Activated CD8-positive, alpha-beta T cell treated with anti-CD3 and anti-CD28 coated beads for 36 hours (primary cell): ENCODE results near the gene PAX7. TPM values are rescaled to one million over a fixed set of nuclear protein-coding genes. Genes with fewer than 3 reads are reported as not detected.

Experiments
- ATAC-seq: fragments of 200-7000 bp; cut with Tn5 transposase; one replicate; pipeline ENCODE4 v1.10.0; 2021; ENCODE audit warnings: mild to moderate bottlenecking, moderate library complexity
- CTCF ChIA-PET: fragments of 350-600 bp; sonication (Branson Sonifier 250); formaldehyde crosslinking; loops from one replicate; lab custom pipeline; 2021; ENCODE audit warnings: antibody characterized with exemption; lab: Charles Lee
- POLR2A ChIA-PET: fragments of 350-600 bp; sonication (Branson Sonifier 250); formaldehyde crosslinking; loops from one replicate; lab custom pipeline; 2021; ENCODE audit warnings: antibody characterized with exemption; lab: Charles Lee
- DNase-seq: peaks from one replicate; pipeline ENCODE4 v3.0.0-alpha.2; 2020
- H3K27ac Mint-ChIP-seq: one replicate; pipeline ENCODE4 v1.8.0; 2021; ENCODE audit warnings: mild to moderate bottlenecking, mixed read lengths
- H3K27me3 Mint-ChIP-seq: one replicate; pipeline ENCODE4 v1.8.0; 2021; ENCODE audit warnings: mixed read lengths
- H3K36me3 Mint-ChIP-seq: one replicate; pipeline ENCODE4 v1.8.0; 2021; ENCODE audit warnings: low read depth, mixed read lengths
- H3K4me1 Mint-ChIP-seq: one replicate; pipeline ENCODE4 v1.8.0; 2021; ENCODE audit warnings: low read depth, mixed read lengths
- H3K4me3 Mint-ChIP-seq: one replicate; pipeline ENCODE4 v1.8.0; 2021; ENCODE audit warnings: mild to moderate bottlenecking, moderate library complexity, mixed read lengths
- H3K9me3 Mint-ChIP-seq: one replicate; pipeline ENCODE4 v1.8.0; 2021; ENCODE audit warnings: mixed read lengths
- CTCF ChIP-seq: fragments of 200-600 bp; IDR thresholded peaks from one replicate; pipeline ENCODE4 v1.8.0; 2022; ENCODE audit warnings: antibody characterized with exemption, mild to moderate bottlenecking
- intact Hi-C: fragments of 100-400 bp; cut with micrococcal nuclease; formaldehyde crosslinking; loops from one replicate; pipeline ENCODE4 v1.10.0; 2022
- total RNA-seq, 2 experiments: library from RNA; stranded (reverse); gene quantifications; one replicate each; pipeline ENCODE4 v1.2.3, GENCODE V29; 2021

The PAX7 gene
- total RNA-seq, 2 experiments from 2014 or later = not detected

GRCh38 chr1:18734001-18734400, 103.4 kb downstream of the PAX7 start:
- ChIA-PET CTCF (no interaction called here), POLR2A (interaction anchor here (1.6 kb wide), 1 partner anchor 12 kb away, joined by 3 read pairs; no protein-coding TSS in a partner anchor)
- no peak for ATAC-seq
- TF ChIP-seq CTCF = no peak
- peaks cover 12% of the 10 kb centered on the region for H3K27me3 Mint-ChIP-seq
- no peak overlapping the region for H3K4me3 Mint-ChIP-seq
- no peaks in the 10 kb centered on the region for H3K9me3 Mint-ChIP-seq
- H3K36me3 Mint-ChIP-seq = no peaks in the 10 kb centered on the region
- no peaks in the 10 kb centered on the region for H3K4me1 Mint-ChIP-seq
- DNase-seq = no peak
- intact Hi-C loops = no loop called here
- no peak overlapping the region for H3K27ac Mint-ChIP-seq

- Mint-ChIP-seq H3K4me3 (no peak overlapping the region), H3K4me1 (no peaks in the 10 kb centered on the region), H3K9me3 (no peaks in the 10 kb centered on the region), H3K36me3 (no peaks in the 10 kb centered on the region), H3K27ac (no peak overlapping the region), H3K27me3 (peaks cover 13% of the 10 kb centered on the region)
- intact Hi-C loops = no loop called here
- DNase-seq = no peak
- CTCF ChIA-PET = no interaction called here
- POLR2A ChIA-PET = interaction anchor here (1.6 kb wide), 1 partner anchor 13 kb away, joined by 3 read pairs; no protein-coding TSS in a partner anchor
- no peak for ATAC-seq
- TF ChIP-seq CTCF = no peak
Measured at GRCh38 chr1:18734461-18735223, 104.0 kb downstream of the PAX7 start.

DNA sequence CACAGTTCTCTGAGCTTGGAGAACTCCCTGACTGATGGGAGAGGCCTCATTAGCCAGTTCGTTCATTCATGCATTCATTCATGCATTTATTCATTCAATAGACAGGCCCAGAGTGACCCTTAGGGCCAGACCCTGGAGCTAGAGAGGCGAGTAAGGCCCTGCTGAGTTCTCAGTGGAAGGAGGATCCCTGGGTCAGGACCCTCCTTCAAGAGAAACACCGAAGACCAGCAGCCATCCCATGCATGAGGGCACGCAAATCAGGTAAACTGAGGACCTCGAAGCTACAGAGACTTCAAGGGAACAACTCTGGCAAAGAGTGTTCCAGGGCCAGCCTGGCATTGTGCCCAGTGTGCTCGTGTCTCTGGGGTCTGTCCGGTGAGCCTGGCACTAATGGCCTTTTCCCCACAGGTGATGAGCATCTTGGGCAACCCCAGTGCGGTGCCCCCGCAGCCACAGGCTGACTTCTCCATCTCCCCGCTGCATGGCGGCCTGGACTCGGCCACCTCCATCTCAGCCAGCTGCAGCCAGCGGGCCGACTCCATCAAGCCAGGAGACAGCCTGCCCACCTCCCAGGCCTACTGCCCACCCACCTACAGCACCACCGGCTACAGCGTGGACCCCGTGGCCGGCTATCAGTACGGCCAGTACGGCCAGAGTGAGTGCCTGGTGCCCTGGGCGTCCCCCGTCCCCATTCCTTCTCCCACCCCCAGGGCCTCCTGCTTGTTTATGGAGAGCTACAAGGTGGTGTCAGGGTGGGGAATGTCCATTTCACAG, 104.8 kb downstream of the PAX7 start:
- Mint-ChIP-seq H3K27me3 (peaks cover 17% of the 10 kb centered on the region), H3K4me1 (no peaks in the 10 kb centered on the region), H3K9me3 (no peaks in the 10 kb centered on the region), H3K36me3 (no peaks in the 10 kb centered on the region), H3K4me3 (no peak overlapping the region), H3K27ac (no peak overlapping the region)
- no peak for TF ChIP-seq CTCF
- no peak for DNase-seq
- intact Hi-C loops = no loop called here
- POLR2A ChIA-PET = no interaction called here
- CTCF ChIA-PET = no interaction called here
- ATAC-seq = no peak

GRCh38 chr1:18736958-18737357, 106.3 kb downstream of the PAX7 start:
- intact Hi-C loops = no loop called here
- H3K4me3 Mint-ChIP-seq = no peak overlapping the region
- POLR2A ChIA-PET = no interaction called here
- ATAC-seq (no peak), DNase-seq (no peak)
- no peaks in the 10 kb centered on the region for H3K36me3 Mint-ChIP-seq
- CTCF ChIA-PET = no interaction called here
- TF ChIP-seq CTCF = no peak
- peaks cover 15% of the 10 kb centered on the region for H3K27me3 Mint-ChIP-seq
- H3K27ac Mint-ChIP-seq = no peak overlapping the region
- no peaks in the 10 kb centered on the region for H3K4me1 Mint-ChIP-seq
- H3K9me3 Mint-ChIP-seq = no peaks in the 10 kb centered on the region

GRCh38 chr1:18738126-18738525, 107.5 kb downstream of the PAX7 start:
- CTCF ChIA-PET = no interaction called here
- no peak for TF ChIP-seq CTCF
- no peak overlapping the region for H3K4me3 Mint-ChIP-seq
- H3K4me1 Mint-ChIP-seq = no peaks in the 10 kb centered on the region
- no peak for DNase-seq
- no peak overlapping the region for H3K27ac Mint-ChIP-seq
- peaks cover 11% of the 10 kb centered on the region for H3K27me3 Mint-ChIP-seq
- ATAC-seq = no peak
- intact Hi-C loops = no loop called here
- POLR2A ChIA-PET = no interaction called here
- no peaks in the 10 kb centered on the region for H3K36me3 Mint-ChIP-seq
- H3K9me3 Mint-ChIP-seq = no peaks in the 10 kb centered on the region
